HG02970 (cell line): ENCODE results near the gene FOXJ3.
A peak's percentile ranks its signal among the peaks of the same experiment; 100 is the strongest.

Experiments
- ATAC-seq: cut with Tn5 transposase; IDR thresholded peaks from one replicate; pipeline ENCODE4 v1.9.1; 2021; ENCODE audit warnings: mild to moderate bottlenecking, moderate library complexity, moderate number of reproducible peaks; ENCODE audit not compliant: unreplicated experiment, low FRiP score

Gene FOXJ3

GRCh38 chr1:42335809-42336518, 929 bp upstream of the FOXJ3 start:
- no peak for ATAC-seq

GRCh38 chr1:42334240-42335049, 590 bp downstream of the FOXJ3 start:
- peak; percentile 68 for ATAC-seq

GRCh38 chr1:42333662-42334239, 1.3 kb downstream of the FOXJ3 start:
- ATAC-seq, result no peak

GRCh38 chr1:42332877-42333276, 2.2 kb downstream of the FOXJ3 start:
- no peak for ATAC-seq

- no peak for ATAC-seq
These were observed 4.8 kb downstream of the FOXJ3 start for GRCh38 chr1:42330215-42330614.

- ATAC-seq, result no peak
These were observed 6.0 kb downstream of the FOXJ3 start for GRCh38 chr1:42328916-42329496.

GRCh38 chr1:42328047-42328625, 6.9 kb downstream of the FOXJ3 start:
- ATAC-seq, result no peak

- no peak for ATAC-seq
These were observed 10.0 kb downstream of the FOXJ3 start for GRCh38 chr1:42325014-42325402.

GRCh38 chr1:42324398-42325013, 10.5 kb downstream of the FOXJ3 start:
- ATAC-seq, result no peak

GRCh38 chr1:42323551-42323950, 11.5 kb downstream of the FOXJ3 start:
- ATAC-seq, result no peak

GRCh38 chr1:42322577-42322976, 12.5 kb downstream of the FOXJ3 start:
- no peak for ATAC-seq

- ATAC-seq, result no peak
These were observed 13.3 kb downstream of the FOXJ3 start for GRCh38 chr1:42321731-42322130.

- no peak for ATAC-seq
These were observed 14.3 kb downstream of the FOXJ3 start for GRCh38 chr1:42320708-42321107.

- ATAC-seq, result no peak
These were observed 15.1 kb downstream of the FOXJ3 start for GRCh38 chr1:42319871-42320484.

GRCh38 chr1:42319128-42319851, 15.7 kb downstream of the FOXJ3 start:
- ATAC-seq, result no peak

GRCh38 chr1:42318601-42319000, 16.4 kb downstream of the FOXJ3 start:
- ATAC-seq, result no peak

- ATAC-seq, result no peak
These were observed 17.7 kb downstream of the FOXJ3 start for GRCh38 chr1:42317308-42317707.

GRCh38 chr1:42316292-42316691, 18.7 kb downstream of the FOXJ3 start:
- ATAC-seq, result no peak

- no peak for ATAC-seq
These were observed 19.5 kb downstream of the FOXJ3 start for GRCh38 chr1:42315500-42315899.
